ENCODE measurements around the gene PODNL1. TPM values are rescaled to one million over a fixed set of nuclear protein-coding genes. Genes with fewer than 3 reads are reported as not detected.

Gene PODNL1
- total and polyA plus RNA-seq, 10 of the 15 experiments (the other 5 are each of a cell fraction or from before 2014, with no cell fraction given): 0.04 to 0.44 TPM; not detected in 8

- TF ChIP-seq, protein P1, sequence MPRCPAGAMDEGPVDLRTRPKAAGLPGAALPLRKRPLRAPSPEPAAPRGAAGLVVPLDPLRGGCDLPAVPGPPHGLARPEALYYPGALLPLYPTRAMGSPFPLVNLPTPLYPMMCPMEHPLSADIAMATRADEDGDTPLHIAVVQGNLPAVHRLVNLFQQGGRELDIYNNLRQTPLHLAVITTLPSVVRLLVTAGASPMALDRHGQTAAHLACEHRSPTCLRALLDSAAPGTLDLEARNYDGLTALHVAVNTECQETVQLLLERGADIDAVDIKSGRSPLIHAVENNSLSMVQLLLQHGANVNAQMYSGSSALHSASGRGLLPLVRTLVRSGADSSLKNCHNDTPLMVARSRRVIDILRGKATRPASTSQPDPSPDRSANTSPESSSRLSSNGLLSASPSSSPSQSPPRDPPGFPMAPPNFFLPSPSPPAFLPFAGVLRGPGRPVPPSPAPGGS (IDR thresholded peaks at IDR 0.05; ENCODE audit: borderline replicate concordance, insufficient read depth, low read depth, low read length, poor library complexity, severe bottlenecking): no peak
- no peak for TF ChIP-seq NR2C1 (IDR thresholded peaks at IDR 0.05)
- TF ChIP-seq SMAD5 (IDR thresholded peaks at IDR 0.05; ENCODE audit: low read depth): no peak
- TF ChIP-seq, protein P2, sequence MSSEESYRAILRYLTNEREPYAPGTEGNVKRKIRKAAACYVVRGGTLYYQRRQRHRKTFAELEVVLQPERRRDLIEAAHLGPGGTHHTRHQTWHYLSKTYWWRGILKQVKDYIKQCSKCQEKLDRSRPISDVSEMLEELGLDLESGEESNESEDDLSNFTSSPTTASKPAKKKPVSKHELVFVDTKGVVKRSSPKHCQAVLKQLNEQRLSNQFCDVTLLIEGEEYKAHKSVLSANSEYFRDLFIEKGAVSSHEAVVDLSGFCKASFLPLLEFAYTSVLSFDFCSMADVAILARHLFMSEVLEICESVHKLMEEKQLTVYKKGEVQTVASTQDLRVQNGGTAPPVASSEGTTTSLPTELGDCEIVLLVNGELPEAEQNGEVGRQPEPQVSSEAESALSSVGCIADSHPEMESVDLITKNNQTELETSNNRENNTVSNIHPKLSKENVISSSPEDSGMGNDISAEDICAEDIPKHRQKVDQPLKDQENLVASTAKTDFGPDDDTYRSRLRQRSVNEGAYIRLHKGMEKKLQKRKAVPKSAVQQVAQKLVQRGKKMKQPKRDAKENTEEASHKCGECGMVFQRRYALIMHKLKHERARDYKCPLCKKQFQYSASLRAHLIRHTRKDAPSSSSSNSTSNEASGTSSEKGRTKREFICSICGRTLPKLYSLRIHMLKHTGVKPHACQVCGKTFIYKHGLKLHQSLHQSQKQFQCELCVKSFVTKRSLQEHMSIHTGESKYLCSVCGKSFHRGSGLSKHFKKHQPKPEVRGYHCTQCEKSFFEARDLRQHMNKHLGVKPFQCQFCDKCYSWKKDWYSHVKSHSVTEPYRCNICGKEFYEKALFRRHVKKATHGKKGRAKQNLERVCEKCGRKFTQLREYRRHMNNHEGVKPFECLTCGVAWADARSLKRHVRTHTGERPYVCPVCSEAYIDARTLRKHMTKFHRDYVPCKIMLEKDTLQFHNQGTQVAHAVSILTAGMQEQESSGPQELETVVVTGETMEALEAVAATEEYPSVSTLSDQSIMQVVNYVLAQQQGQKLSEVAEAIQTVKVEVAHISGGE (CRISPR knock-in tag; IDR thresholded peaks at IDR 0.05): no peak
- TF ChIP-seq SMAD1 (IDR thresholded peaks at IDR 0.05; ENCODE audit: low read depth, partially characterized antibody): no peak
- no peak for TF ChIP-seq SRF (IDR thresholded peaks at IDR 0.05; ENCODE audit: low read depth in 2 of 2, low read length in 2 of 2)
- TF ChIP-seq PAX5 (IDR thresholded peaks at IDR 0.05; ENCODE audit: borderline replicate concordance, low read depth, low read length): no peak
- TF ChIP-seq CHD1 (IDR thresholded peaks at IDR 0.05; ENCODE audit: low read depth, low read length): no peak
- TF ChIP-seq, protein P3, sequence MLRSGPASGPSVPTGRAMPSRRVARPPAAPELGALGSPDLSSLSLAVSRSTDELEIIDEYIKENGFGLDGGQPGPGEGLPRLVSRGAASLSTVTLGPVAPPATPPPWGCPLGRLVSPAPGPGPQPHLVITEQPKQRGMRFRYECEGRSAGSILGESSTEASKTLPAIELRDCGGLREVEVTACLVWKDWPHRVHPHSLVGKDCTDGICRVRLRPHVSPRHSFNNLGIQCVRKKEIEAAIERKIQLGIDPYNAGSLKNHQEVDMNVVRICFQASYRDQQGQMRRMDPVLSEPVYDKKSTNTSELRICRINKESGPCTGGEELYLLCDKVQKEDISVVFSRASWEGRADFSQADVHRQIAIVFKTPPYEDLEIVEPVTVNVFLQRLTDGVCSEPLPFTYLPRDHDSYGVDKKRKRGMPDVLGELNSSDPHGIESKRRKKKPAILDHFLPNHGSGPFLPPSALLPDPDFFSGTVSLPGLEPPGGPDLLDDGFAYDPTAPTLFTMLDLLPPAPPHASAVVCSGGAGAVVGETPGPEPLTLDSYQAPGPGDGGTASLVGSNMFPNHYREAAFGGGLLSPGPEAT (IDR thresholded peaks at IDR 0.05; ENCODE audit: low read depth): no peak
- H3K9ac ChIP-seq (ENCODE audit: control insufficient read depth, insufficient read depth, low read length): no peak overlapping the region
- H3K9me3 ChIP-seq (replicated peaks; ENCODE audit: control insufficient read depth, insufficient read depth, low read length): no peaks in the 10 kb centered on the region
- 93% methylated on average over 8 of the region's 8 CpGs for WGBS (ENCODE audit: insufficient coverage, insufficient replicate concordance, low lambda C conversion rate, missing lambda C conversion rate)
- H3K36me3 ChIP-seq (ENCODE audit: control insufficient read depth in 2 of 2, insufficient read depth in 2 of 2, low read length in 1 of 2): peaks cover 1 to 2% of the 10 kb centered on the region in 2 experiments; a peak in 3 of 4 replicates
- no peaks in the 10 kb centered on the region for H3K4me1 ChIP-seq (ENCODE audit: control insufficient read depth, insufficient read depth, low read length)
- RAD21 ChIA-PET (ENCODE audit: unreplicated experiment): interaction anchor here (0.6 kb wide), 1 partner anchor 117 kb away, joined by 3 read pairs; no protein-coding TSS in a partner anchor
- no peak overlapping the region for H3K27ac ChIP-seq (ENCODE audit: control insufficient read depth, insufficient read depth)
- CTCF ChIA-PET: no interaction called here
- H3K79me2 ChIP-seq (ENCODE audit: control insufficient read depth, insufficient read depth, low read length): no peaks in the 10 kb centered on the region
- FAIRE-seq: no peak
- intact Hi-C loops (cut with micrococcal nuclease; ENCODE audit: unreplicated experiment): no loop called here
- no peak overlapping the region for H3K4me2 ChIP-seq (ENCODE audit: control insufficient read depth, insufficient read depth)
- no peaks in the 10 kb centered on the region for H4K20me1 ChIP-seq (ENCODE audit: control insufficient read depth, insufficient read depth)
- no peaks in the 10 kb centered on the region for H3K27me3 ChIP-seq (replicated peaks in 1 of 2; ENCODE audit: control insufficient read depth in 2 of 2, insufficient read depth in 2 of 2, low read length in 1 of 2)
- POLR2A ChIA-PET: no interaction called here
- no TSS peak for BruUV-seq (replicated peaks)
- SMC1A ChIA-PET (ENCODE audit: uncharacterized antibody, unreplicated experiment): interaction anchor here (1.4 kb wide), 1 partner anchor 117 kb away, joined by 3 read pairs; no protein-coding TSS in a partner anchor
- no peak overlapping the region for H2AFZ ChIP-seq (ENCODE audit: control insufficient read depth, low read depth, low read length)
- H3K4me3 ChIP-seq: no peak overlapping the region
- no peak for ATAC-seq
- DNase-seq (ENCODE audit: low read depth, low spot score): no peak
- in situ Hi-C loops (cut with MboI): no loop called here
Measured at GRCh38 chr19:13926715-13927114, 11.5 kb downstream of the PODNL1 start.
